Parathyroid adenoma (tissue), 2 donors: ENCODE data around the gene TMEM135.
A peak's percentile ranks its signal among the peaks of the same experiment; 100 is the strongest.
"Not testable (repeated sequence)": the region's sequence is repeated elsewhere in the genome, so short reads cannot be mapped to it uniquely, and the experiment has no call there.

ENCODE experiments used
- H2AFZ ChIP-seq: fragments of 300-600 bp; sonication (generic); one replicate; pipeline ENCODE4 v1.7.0; 2017; ENCODE audit warnings: antibody characterized with exemption, mild to moderate bottlenecking
- H3K27ac ChIP-seq: fragments of 300-600 bp; sonication (generic); one replicate; pipeline ENCODE4 v1.7.0; 2017
- H3K27me3 ChIP-seq: fragments of 300-600 bp; sonication (generic); one replicate; pipeline ENCODE4 v1.7.0; 2017; ENCODE audit warnings: low read length; ENCODE audit not compliant: control insufficient read depth, insufficient read depth
- H3K36me3 ChIP-seq: fragments of 300-600 bp; sonication (generic); one replicate; pipeline ENCODE4 v1.7.0; 2017; ENCODE audit warnings: low read length; ENCODE audit not compliant: control insufficient read depth, insufficient read depth
- H3K4me1 ChIP-seq: fragments of 300-600 bp; sonication (generic); one replicate; pipeline ENCODE4 v1.7.0; 2017; ENCODE audit warnings: control low read depth
- H3K4me2 ChIP-seq: fragments of 300-600 bp; sonication (generic); one replicate; pipeline ENCODE4 v1.7.0; 2017; ENCODE audit warnings: low read length
- H3K4me3 ChIP-seq: fragments of 300-600 bp; sonication (generic); one replicate; pipeline ENCODE4 v1.7.0; 2017; ENCODE audit warnings: low read depth, low read length
- H3K79me2 ChIP-seq: fragments of 300-600 bp; sonication (generic); one replicate; pipeline ENCODE4 v1.7.0; 2017; ENCODE audit warnings: control low read depth
- H3K9ac ChIP-seq: fragments of 300-600 bp; sonication (generic); one replicate; pipeline ENCODE4 v1.7.0; 2017; ENCODE audit warnings: mild to moderate bottlenecking
- H3K9me3 ChIP-seq: fragments of 300-600 bp; sonication (generic); one replicate; pipeline ENCODE4 v1.7.0; 2017; ENCODE audit warnings: low read length; ENCODE audit not compliant: control insufficient read depth
- CTCF ChIP-seq: fragments of 300-600 bp; sonication (generic); IDR thresholded peaks from one replicate; pipeline ENCODE4 v1.7.0; 2017; ENCODE audit warnings: antibody characterized with exemption, mild to moderate bottlenecking
- donor health status: primary hyperparathyroidism.

Gene TMEM135

DNA sequence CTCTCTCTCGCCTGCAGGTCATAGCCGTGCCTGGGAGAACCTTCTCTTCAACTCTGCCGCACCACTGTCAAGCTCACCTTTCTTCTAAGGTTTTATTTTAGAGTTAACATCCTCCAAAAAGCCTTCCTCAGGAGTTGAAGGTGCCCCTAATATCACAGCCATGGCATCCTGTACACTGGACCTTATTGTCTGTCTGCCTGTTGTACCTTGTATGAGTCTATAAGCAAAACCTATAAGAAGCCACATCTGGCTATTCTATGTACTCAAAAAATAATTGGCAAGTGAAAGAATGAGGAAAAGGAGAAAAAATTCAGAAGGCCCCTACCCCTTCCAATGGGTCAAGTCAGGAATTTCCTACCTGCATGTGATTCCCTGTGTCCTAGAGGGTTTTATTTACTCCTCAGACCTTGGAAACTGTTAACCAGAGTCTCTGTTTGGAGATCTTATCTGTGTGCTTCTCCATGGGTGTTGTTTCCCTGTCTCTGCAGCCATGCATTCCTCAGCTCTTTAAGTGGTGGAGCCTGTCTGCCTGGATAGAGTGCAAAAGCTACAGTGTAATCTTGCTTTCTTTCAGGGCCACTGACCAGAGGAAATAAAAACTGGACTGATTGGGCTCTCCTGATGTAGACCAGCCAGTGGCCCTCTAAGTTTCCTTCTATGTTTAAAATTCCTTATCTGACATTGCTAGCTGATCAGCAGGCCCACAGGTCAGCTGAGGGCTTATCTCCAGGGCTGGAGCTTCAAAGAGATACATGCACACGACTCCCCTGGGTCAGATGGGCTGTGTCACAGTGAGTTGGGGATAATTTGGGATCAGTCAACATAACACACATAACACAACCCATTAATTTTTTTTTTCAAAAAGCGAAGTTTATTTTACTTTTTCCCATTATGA is 37.6 kb upstream of the TMEM135 start:
- Histone ChIP-seq H3K9me3 (no peaks in the 10 kb centered on the region), H3K79me2 (no peaks in the 10 kb centered on the region), H3K9ac (no peak overlapping the region), H3K36me3 (no peaks in the 10 kb centered on the region), H3K27ac (peak overlapping the region; percentile 96), H3K27me3 (no peaks in the 10 kb centered on the region), H3K4me2 (no peak overlapping the region), H2AFZ (peak overlapping the region; percentile 60), H3K4me1 (peaks cover 6% of the 10 kb centered on the region), H3K4me3 (no peak overlapping the region)
- TF ChIP-seq CTCF: no peak

GRCh38 chr11:87002918-87003317 is 34.8 kb upstream of the TMEM135 start:
- no peak for TF ChIP-seq CTCF
- no peak overlapping the region for H2AFZ ChIP-seq
- H3K4me2 ChIP-seq: no peak overlapping the region
- no peak overlapping the region for H3K9ac ChIP-seq
- H3K27ac ChIP-seq: no peak overlapping the region
- no peaks in the 10 kb centered on the region for H3K79me2 ChIP-seq
- no peaks in the 10 kb centered on the region for H3K27me3 ChIP-seq
- H3K9me3 ChIP-seq: no peaks in the 10 kb centered on the region
- peaks cover 10% of the 10 kb centered on the region for H3K4me1 ChIP-seq
- H3K36me3 ChIP-seq: no peaks in the 10 kb centered on the region
- H3K4me3 ChIP-seq: no peak overlapping the region

- not testable (repeated sequence) for H3K9ac ChIP-seq, H3K4me1 ChIP-seq, H2AFZ ChIP-seq, H3K4me3 ChIP-seq, H3K27ac ChIP-seq, H3K27me3 ChIP-seq, H3K79me2 ChIP-seq, H3K9me3 ChIP-seq, H3K4me2 ChIP-seq, H3K36me3 ChIP-seq
Observed at GRCh38 chr11:87004281-87004680, 33.5 kb upstream of the TMEM135 start.

DNA sequence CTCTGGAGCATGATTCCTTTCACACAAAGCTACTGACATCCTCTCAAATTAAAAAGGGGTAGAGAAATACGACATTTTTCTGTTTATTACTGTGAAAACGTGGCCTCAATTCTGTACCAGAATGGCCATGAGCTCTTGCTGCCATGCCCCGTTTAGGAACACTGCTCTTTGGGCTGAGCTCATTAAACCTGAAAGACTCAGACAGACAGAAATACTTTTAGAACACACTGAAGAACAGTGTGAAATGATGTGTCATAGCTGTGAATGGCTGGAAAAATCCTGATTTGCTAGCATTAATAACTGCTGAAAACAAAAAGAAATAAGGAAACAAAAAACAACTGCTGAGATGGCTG is 32.2 kb upstream of the TMEM135 start:
- no peak for TF ChIP-seq CTCF
- Histone ChIP-seq H3K27me3 (no peaks in the 10 kb centered on the region), H2AFZ (peak overlapping the region; percentile 58), H3K36me3 (no peaks in the 10 kb centered on the region), H3K27ac (no peak overlapping the region), H3K9ac (no peak overlapping the region), H3K9me3 (no peaks in the 10 kb centered on the region), H3K4me1 (peaks cover 4% of the 10 kb centered on the region), H3K4me3 (no peak overlapping the region), H3K4me2 (peak overlapping the region; percentile 31), H3K79me2 (no peaks in the 10 kb centered on the region)

GRCh38 chr11:87006035-87006434 is 31.7 kb upstream of the TMEM135 start:
- Histone ChIP-seq H3K9me3 (no peaks in the 10 kb centered on the region), H3K4me2 (no peak overlapping the region), H3K4me1 (peaks cover 4% of the 10 kb centered on the region), H2AFZ (no peak overlapping the region), H3K27ac (no peak overlapping the region), H3K27me3 (no peaks in the 10 kb centered on the region), H3K36me3 (no peaks in the 10 kb centered on the region), H3K79me2 (no peaks in the 10 kb centered on the region), H3K9ac (no peak overlapping the region), H3K4me3 (no peak overlapping the region)
- TF ChIP-seq CTCF: no peak
